SU-DHL-6 (cell line): ENCODE data around the gene HOXA9.

ENCODE experiments used
- H2AFZ ChIP-seq: fragments of 200-600 bp; sonication (generic); 2 replicates; pipeline ENCODE4 v1.6.1; 2014; ENCODE audit warnings: low read depth, mild to moderate bottlenecking, moderate library complexity, mixed read lengths, antibody characterized with exemption, low read length; ENCODE audit not compliant: severe bottlenecking
- H3F3A ChIP-seq: fragments of 200-600 bp; shearing (Covaris generic); 2 replicates; pipeline ENCODE4 v1.6.0; 2016; ENCODE audit warnings: antibody characterized with exemption, mild to moderate bottlenecking; ENCODE audit not compliant: insufficient read depth
- H3K27ac ChIP-seq: fragments of 200-600 bp; sonication (generic); 2 replicates; pipeline ENCODE4 v1.5.1; 2016; ENCODE audit warnings: low read depth, mild to moderate bottlenecking, low read length, moderate library complexity, mixed read lengths
- H3K27me3 ChIP-seq: fragments of 200-600 bp; sonication (generic), shearing (Covaris generic); 2 replicates; pipeline ENCODE4 v1.6.0; 2014; ENCODE audit warnings: mild to moderate bottlenecking, low read length
- H3K36me3 ChIP-seq: fragments of 200-600 bp; sonication (generic); 2 replicates; pipeline ENCODE4 v1.6.1; 2014; ENCODE audit warnings: mild to moderate bottlenecking, low read length, mixed read lengths
- H3K4me2 ChIP-seq: fragments of 300-600, 200-600 bp; shearing (Covaris generic), sonication (generic); 2 replicates; pipeline ENCODE4 v1.6.0; 2014; ENCODE audit warnings: low read length, low read depth, mild to moderate bottlenecking; ENCODE audit not compliant: poor library complexity, severe bottlenecking
- H3K4me3 ChIP-seq: fragments of 200-600 bp; sonication (generic); 2 replicates; pipeline ENCODE4 v1.5.1; 2014; ENCODE audit warnings: antibody characterized with exemption, low read length, mild to moderate bottlenecking, mixed read lengths; ENCODE audit not compliant: insufficient read depth, poor library complexity, severe bottlenecking
- H3K79me2 ChIP-seq: fragments of 200-600 bp; sonication (generic); 2 replicates; pipeline ENCODE4 v1.6.1; 2014; ENCODE audit warnings: mild to moderate bottlenecking, low read length, moderate library complexity; ENCODE audit not compliant: insufficient read depth
- H3K9ac ChIP-seq: fragments of 200-600 bp; sonication (generic); 2 replicates; pipeline ENCODE4 v1.7.0; 2014; ENCODE audit warnings: mild to moderate bottlenecking, low read length
- H3K9me2 ChIP-seq: fragments of 200-600 bp; sonication (generic); replicated peaks from 2 replicates; pipeline ENCODE4 v1.6.1; 2014; ENCODE audit warnings: low read length; ENCODE audit not compliant: insufficient read depth
- H3K9me3 ChIP-seq: fragments of 200-600 bp; sonication (generic); 2 replicates; pipeline ENCODE4 v1.6.1; 2014; ENCODE audit warnings: low read length, mixed read lengths; ENCODE audit not compliant: insufficient read depth
- H4K20me1 ChIP-seq: fragments of 200-600 bp; sonication (generic); 2 replicates; pipeline ENCODE4 v1.6.1; 2014; ENCODE audit warnings: low read depth, mild to moderate bottlenecking, antibody characterized with exemption, low read length, moderate library complexity, mixed read lengths
- EZH2phosphoT487 ChIP-seq: fragments of 200-600 bp; sonication (generic), shearing (Covaris generic); conservative IDR thresholded peaks from 2 replicates; pipeline ENCODE4 v1.6.1; 2018; ENCODE audit warnings: mild to moderate bottlenecking, antibody characterized with exemption, low read length, moderate library complexity, mixed read lengths
- TF ChIP-seq, protein P1 (sequence below): fragments of 200-600 bp; sonication (generic); IDR thresholded peaks from one replicate; pipeline ENCODE4 v1.5.1; 2017; ENCODE audit warnings: antibody characterized with exemption, mild to moderate bottlenecking, low read length, moderate library complexity; ENCODE audit not compliant: insufficient read depth, poor library complexity, severe bottlenecking

The HOXA9 gene

GRCh38 chr7:27163288-27164044 lies 1.9 kb downstream of the HOXA9 start:
- H3K9ac ChIP-seq: no peak overlapping the region
- H3K4me2 ChIP-seq: no peak overlapping the region
- H3K9me3 ChIP-seq: no peaks in the 10 kb centered on the region
- no peaks in the 10 kb centered on the region for H3K36me3 ChIP-seq
- H4K20me1 ChIP-seq: no peaks in the 10 kb centered on the region
- no peak overlapping the region for H3K27ac ChIP-seq
- no peak for TF ChIP-seq EZH2phosphoT487
- TF ChIP-seq, protein P1, sequence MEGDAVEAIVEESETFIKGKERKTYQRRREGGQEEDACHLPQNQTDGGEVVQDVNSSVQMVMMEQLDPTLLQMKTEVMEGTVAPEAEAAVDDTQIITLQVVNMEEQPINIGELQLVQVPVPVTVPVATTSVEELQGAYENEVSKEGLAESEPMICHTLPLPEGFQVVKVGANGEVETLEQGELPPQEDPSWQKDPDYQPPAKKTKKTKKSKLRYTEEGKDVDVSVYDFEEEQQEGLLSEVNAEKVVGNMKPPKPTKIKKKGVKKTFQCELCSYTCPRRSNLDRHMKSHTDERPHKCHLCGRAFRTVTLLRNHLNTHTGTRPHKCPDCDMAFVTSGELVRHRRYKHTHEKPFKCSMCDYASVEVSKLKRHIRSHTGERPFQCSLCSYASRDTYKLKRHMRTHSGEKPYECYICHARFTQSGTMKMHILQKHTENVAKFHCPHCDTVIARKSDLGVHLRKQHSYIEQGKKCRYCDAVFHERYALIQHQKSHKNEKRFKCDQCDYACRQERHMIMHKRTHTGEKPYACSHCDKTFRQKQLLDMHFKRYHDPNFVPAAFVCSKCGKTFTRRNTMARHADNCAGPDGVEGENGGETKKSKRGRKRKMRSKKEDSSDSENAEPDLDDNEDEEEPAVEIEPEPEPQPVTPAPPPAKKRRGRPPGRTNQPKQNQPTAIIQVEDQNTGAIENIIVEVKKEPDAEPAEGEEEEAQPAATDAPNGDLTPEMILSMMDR: no peak
- no peaks in the 10 kb centered on the region for H3K9me2 ChIP-seq
- H3F3A ChIP-seq: peaks cover 15% of the 10 kb centered on the region
- H3K27me3 ChIP-seq: no peaks in the 10 kb centered on the region
- H2AFZ ChIP-seq: no peak overlapping the region
- H3K4me3 ChIP-seq: no peak overlapping the region
- H3K79me2 ChIP-seq: no peaks in the 10 kb centered on the region

DNA sequence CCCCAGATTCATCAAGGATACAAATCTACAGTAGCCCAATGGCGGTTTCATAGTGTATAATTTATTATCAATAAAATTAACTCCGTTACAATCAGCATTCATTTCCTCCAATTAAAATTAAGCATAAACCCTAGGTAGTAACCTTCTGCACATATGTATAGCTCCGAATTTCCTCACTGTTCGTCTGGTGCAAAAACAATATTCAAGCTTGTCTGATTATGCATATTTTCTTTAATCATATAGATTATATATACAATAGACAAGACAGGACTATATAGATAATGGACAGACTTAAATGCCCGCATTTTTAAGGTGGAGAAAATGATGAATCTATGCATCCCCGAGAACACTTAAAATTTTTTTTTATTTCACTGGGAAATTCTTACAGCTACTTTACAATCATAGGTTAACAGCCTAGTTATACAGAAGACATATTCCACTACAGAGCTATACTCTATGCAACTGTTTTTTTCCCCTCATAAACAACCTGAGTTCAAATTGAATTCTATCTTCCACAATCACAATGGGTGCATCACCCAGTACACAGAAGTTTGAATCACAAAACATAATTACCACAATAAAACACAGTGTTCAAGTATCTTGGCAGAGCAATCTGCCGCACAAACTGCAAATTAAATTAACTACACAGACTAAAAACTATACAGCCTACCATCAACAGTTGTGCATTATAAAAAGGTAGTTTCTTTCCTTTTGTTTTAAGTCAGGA lies 2.6 kb downstream of the HOXA9 start:
- no peak for TF ChIP-seq EZH2phosphoT487
- TF ChIP-seq, protein P1: no peak
- Histone ChIP-seq H3F3A (peaks cover 15% of the 10 kb centered on the region), H4K20me1 (no peaks in the 10 kb centered on the region), H3K4me3 (no peak overlapping the region), H3K9ac (no peak overlapping the region), H3K27ac (no peak overlapping the region), H3K27me3 (no peaks in the 10 kb centered on the region), H3K79me2 (no peaks in the 10 kb centered on the region), H3K36me3 (no peaks in the 10 kb centered on the region), H2AFZ (no peak overlapping the region), H3K9me2 (no peaks in the 10 kb centered on the region), H3K4me2 (no peak overlapping the region), H3K9me3 (no peaks in the 10 kb centered on the region)

- Histone ChIP-seq H3K36me3 (no peaks in the 10 kb centered on the region), H3K9me3 (no peaks in the 10 kb centered on the region), H2AFZ (no peak overlapping the region), H3K4me2 (no peak overlapping the region), H3K4me3 (no peak overlapping the region), H3K27ac (no peak overlapping the region), H3K27me3 (no peaks in the 10 kb centered on the region), H4K20me1 (no peaks in the 10 kb centered on the region), H3K9me2 (no peaks in the 10 kb centered on the region), H3F3A (peaks cover 19% of the 10 kb centered on the region), H3K79me2 (no peaks in the 10 kb centered on the region), H3K9ac (no peak overlapping the region)
- TF ChIP-seq, protein P1: no peak
- TF ChIP-seq EZH2phosphoT487: no peak
Measured at GRCh38 chr7:27161721-27162560, 3.4 kb downstream of the HOXA9 start.
